ENCODE data around the gene PRKG1. TPM values are rescaled to one million over a fixed set of nuclear protein-coding genes. Genes with fewer than 3 reads are reported as not detected.

PRKG1 gene
- total RNA-seq, 2 donors from 2014 or later, result 17.8 to 31.1 TPM

DNA sequence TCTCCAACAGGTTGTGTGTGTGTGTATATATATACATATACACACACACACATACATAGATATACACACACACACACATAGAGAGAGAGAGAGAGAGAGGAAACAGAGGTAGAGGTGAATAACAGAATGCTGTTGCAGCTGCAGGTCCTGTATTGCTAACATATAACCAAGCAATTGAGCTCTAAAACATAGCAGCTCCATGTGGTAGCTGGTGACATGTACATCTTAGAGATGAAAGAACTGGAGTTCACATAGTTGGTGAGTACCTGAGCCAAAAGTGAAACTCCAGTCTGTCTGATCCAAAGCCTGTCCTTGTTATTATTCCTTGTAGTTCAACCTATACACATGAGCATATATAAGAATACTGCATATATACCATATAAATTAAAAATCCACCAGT lies 778.0 kb downstream of the PRKG1 start:
- Histone ChIP-seq H3K27ac (no peak overlapping the region), H3K4me1 (no peaks in the 10 kb centered on the region)

GRCh38 chr10:51857305-51857704 lies 783.0 kb downstream of the PRKG1 start:
- H3K27ac ChIP-seq, result no peak overlapping the region
- no peak for TF ChIP-seq CTCF (IDR thresholded peaks at IDR 0.05)
- DNase-seq (ENCODE audit: low spot score), result no peak
- H3K36me3 ChIP-seq, result no peaks in the 10 kb centered on the region
- peaks cover 0 to 15% of the 10 kb centered on the region in 2 donors for H3K4me1 ChIP-seq
- no peak overlapping the region for H3K4me3 ChIP-seq
- H3K9me3 ChIP-seq, result peaks cover 6 to 11% of the 10 kb centered on the region in 2 donors
- H3K27me3 ChIP-seq, result no peaks in the 10 kb centered on the region

More for the DNA sequence above, 778.0 kb downstream of the PRKG1 start:
- no peak overlapping the region for H3K4me3 ChIP-seq
- TF ChIP-seq CTCF (IDR thresholded peaks at IDR 0.05), result no peak
- H3K9me3 ChIP-seq, result peaks cover 6 to 11% of the 10 kb centered on the region in 2 donors
- no peak for DNase-seq (ENCODE audit: low spot score)
- no peaks in the 10 kb centered on the region for H3K36me3 ChIP-seq
- H3K27me3 ChIP-seq, result no peaks in the 10 kb centered on the region

DNA sequence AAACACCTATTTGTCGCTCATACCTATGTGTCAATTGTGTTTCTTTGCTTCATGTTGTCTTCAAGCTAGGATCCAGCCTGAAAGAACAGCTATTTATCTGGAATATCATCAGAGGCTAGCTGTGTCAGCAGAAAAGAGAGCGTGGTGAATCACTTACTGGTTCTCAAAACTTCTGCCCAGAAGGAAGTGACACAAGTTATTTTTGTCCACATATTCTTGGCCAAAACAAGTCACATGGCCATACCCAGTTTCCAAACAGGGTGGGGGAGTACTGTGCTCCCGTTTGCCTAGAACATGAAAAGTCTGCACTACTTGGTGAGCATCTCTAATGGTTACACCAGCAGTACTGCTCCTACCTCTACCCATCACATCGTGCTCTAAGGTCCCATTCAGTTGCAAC lies 786.0 kb downstream of the PRKG1 start:
- H3K27me3 ChIP-seq, result no peaks in the 10 kb centered on the region
- H3K27ac ChIP-seq, result peak overlapping the region; percentile 10 to 39
- peaks cover 0 to 15% of the 10 kb centered on the region in 2 donors for H3K4me1 ChIP-seq
- H3K9me3 ChIP-seq, result peaks cover 6 to 11% of the 10 kb centered on the region in 2 donors
- TF ChIP-seq CTCF (IDR thresholded peaks at IDR 0.05), result no peak
- no peaks in the 10 kb centered on the region for H3K36me3 ChIP-seq
- H3K4me3 ChIP-seq, result no peak overlapping the region
- peak; percentile 78 for DNase-seq (ENCODE audit: low spot score)

DNA sequence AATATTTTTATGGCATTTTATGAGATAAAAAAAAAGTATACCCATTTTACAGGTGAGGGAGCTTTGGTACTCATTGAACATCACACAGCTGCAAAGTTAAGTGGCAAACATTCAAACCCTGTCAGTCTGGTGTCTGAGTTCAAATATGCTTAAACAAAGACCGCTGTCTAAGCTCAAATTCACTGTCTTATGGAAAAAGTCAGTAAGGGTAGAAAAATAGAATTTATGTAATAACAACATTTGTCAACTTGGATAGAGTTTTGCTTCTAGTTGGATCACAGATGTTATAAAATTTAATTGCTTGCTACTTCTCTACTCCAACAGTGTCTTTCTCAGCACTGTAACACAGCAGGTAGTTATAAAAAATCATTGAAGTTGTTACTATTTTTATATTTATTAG lies 786.8 kb downstream of the PRKG1 start:
- DNase-seq (ENCODE audit: low spot score), result no peak
- no peaks in the 10 kb centered on the region for H3K36me3 ChIP-seq
- H3K27ac ChIP-seq, result peak overlapping the region in 1 of 2 donors; percentile 39
- peaks cover 0 to 15% of the 10 kb centered on the region in 2 donors for H3K4me1 ChIP-seq
- TF ChIP-seq CTCF (IDR thresholded peaks at IDR 0.05), result no peak
- H3K4me3 ChIP-seq, result no peak overlapping the region
- no peaks in the 10 kb centered on the region for H3K27me3 ChIP-seq
- H3K9me3 ChIP-seq, result peaks cover 2 to 3% of the 10 kb centered on the region in 2 donors

DNA sequence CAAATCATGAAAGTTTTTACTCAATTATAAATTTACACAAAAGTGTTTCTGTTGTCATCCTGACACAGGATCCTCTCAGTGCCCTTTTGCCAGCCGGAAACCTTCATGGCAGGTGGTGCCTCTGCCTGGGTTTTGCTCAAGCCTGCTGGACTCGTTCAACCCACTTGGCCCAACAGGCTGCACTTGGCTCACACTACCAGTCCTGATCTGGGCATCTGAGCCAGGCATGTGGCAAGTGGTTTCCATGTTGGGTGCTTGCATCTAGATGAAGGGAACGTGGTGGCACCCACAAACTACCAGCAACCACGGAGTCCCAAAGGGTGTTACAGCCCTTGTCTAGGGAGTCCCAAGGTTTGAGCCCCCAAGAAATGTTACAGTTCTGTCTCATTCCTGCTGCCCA lies 787.4 kb downstream of the PRKG1 start:
- Histone ChIP-seq H3K4me1 (peaks cover 0 to 15% of the 10 kb centered on the region in 2 donors), H3K27me3 (no peaks in the 10 kb centered on the region), H3K27ac (no peak overlapping the region), H3K36me3 (no peaks in the 10 kb centered on the region), H3K4me3 (no peak overlapping the region), H3K9me3 (no peaks in the 10 kb centered on the region)
- TF ChIP-seq CTCF (IDR thresholded peaks at IDR 0.05), result no peak
- no peak for DNase-seq (ENCODE audit: low spot score)

- no peaks in the 10 kb centered on the region for H3K36me3 ChIP-seq
- H3K4me1 ChIP-seq, result peaks cover 0 to 15% of the 10 kb centered on the region in 2 donors
- TF ChIP-seq CTCF (IDR thresholded peaks at IDR 0.05), result no peak
- DNase-seq (ENCODE audit: low spot score), result no peak
- no peaks in the 10 kb centered on the region for H3K27me3 ChIP-seq
- no peak overlapping the region for H3K27ac ChIP-seq
- H3K9me3 ChIP-seq, result no peaks in the 10 kb centered on the region
- H3K4me3 ChIP-seq, result no peak overlapping the region
Observed at GRCh38 chr10:51862149-51862548, 787.9 kb downstream of the PRKG1 start.

Data from right atrium auricular region (tissue), 2 donors.